Activated naive CD4-positive, alpha-beta T cell treated with anti-CD3 and anti-CD28 coated beads, Interleukin-2, amount 50 U/mL, for 72 hours (primary cell): Measurements from ENCODE around the gene GRHL1. TPM values are rescaled to one million over a fixed set of nuclear protein-coding genes. Genes with fewer than 3 reads are reported as not detected.
"Not testable (repeated sequence)": the region's sequence is repeated elsewhere in the genome, so short reads cannot be mapped to it uniquely, and the experiment has no call there.

ENCODE experiments used
- ATAC-seq, 2 donors: fragments of 150-1000 bp; cut with Tn5 transposase; 2 replicates each; pipeline ENCODE4 v1.10.0; 2021; ENCODE audit warnings: mild to moderate bottlenecking in 2 of 2, moderate library complexity in 2 of 2
- DNase-seq, 2 donors: peaks; one replicate each; pipeline ENCODE4 v3.0.0; 2021 to 2022; ENCODE audit warnings: low spot score in 2 of 2
- H3K27ac Mint-ChIP-seq, 2 donors: one replicate each; pipeline ENCODE4 v1.8.0; 2022; ENCODE audit warnings: mild to moderate bottlenecking in 2 of 2, mixed read lengths in 2 of 2
- H3K36me3 Mint-ChIP-seq, 2 donors: one replicate each; pipeline ENCODE4 v1.8.0; 2022; ENCODE audit warnings: mixed read lengths in 2 of 2
- H3K9me3 Mint-ChIP-seq, 2 donors: one replicate each; pipeline ENCODE4 v1.8.0; 2022; ENCODE audit warnings: mixed read lengths in 2 of 2
- total RNA-seq, 2 donors: library from RNA; stranded (reverse); gene quantifications; one replicate each; pipeline ENCODE4 v1.2.3, GENCODE V29; 2022

GRHL1 gene, protein sequence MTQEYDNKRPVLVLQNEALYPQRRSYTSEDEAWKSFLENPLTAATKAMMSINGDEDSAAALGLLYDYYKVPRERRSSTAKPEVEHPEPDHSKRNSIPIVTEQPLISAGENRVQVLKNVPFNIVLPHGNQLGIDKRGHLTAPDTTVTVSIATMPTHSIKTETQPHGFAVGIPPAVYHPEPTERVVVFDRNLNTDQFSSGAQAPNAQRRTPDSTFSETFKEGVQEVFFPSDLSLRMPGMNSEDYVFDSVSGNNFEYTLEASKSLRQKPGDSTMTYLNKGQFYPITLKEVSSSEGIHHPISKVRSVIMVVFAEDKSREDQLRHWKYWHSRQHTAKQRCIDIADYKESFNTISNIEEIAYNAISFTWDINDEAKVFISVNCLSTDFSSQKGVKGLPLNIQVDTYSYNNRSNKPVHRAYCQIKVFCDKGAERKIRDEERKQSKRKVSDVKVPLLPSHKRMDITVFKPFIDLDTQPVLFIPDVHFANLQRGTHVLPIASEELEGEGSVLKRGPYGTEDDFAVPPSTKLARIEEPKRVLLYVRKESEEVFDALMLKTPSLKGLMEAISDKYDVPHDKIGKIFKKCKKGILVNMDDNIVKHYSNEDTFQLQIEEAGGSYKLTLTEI
- total RNA-seq: under 1 TPM; 0.59 to 0.88 TPM

DNA sequence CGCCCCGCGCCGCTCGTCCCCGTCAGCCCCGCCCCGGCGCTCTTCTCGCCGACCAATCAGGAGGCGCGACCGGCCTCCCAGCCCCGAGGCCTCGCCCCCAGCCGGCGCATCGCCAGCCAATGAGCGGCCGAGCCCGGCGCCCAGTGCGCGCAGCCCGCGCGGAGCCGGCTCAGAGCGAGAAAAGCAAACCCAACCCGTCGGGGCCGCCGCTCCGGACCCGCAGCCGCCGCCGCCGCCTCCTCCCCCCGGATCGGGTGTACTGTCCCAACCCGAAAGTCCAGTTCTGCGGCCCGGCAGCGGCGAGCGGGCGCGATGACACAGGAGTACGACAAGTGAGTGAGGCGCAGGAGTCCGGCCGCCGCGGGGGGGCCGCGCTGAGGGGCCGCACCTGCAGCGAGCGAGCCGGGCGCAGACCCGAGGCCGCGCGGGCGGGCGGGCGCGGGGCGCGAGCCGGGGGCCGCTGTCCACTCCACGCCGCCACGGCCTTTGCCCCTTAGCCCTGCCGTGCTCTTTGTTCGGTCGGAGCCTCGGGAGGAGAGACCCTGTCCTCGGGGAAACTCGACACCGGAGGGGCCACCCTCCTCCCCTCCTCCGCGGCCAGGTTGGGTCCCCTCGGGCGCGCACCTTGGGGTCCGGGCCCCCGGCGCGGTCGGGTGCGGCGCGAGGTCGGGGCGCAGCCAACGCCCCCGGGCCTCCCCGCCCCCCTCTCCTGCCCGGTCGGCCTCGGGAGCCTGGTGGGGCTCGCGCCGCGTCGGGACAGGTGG, at the start of gene GRHL1:
GRHL1 (plus strand) TSS at position 172 of the 764 bp plus-strand sequence; CDS start at position 313, 141 bp downstream.
- no peak within 1 kb of the TSS for H3K27ac Mint-ChIP-seq
- H3K36me3 Mint-ChIP-seq: no peaks in the 10 kb centered on the region
- DNase-seq (peak; percentile 95), ATAC-seq (peak; percentile 96 to 97)
- H3K9me3 Mint-ChIP-seq: no peaks in the 10 kb centered on the region

DNA sequence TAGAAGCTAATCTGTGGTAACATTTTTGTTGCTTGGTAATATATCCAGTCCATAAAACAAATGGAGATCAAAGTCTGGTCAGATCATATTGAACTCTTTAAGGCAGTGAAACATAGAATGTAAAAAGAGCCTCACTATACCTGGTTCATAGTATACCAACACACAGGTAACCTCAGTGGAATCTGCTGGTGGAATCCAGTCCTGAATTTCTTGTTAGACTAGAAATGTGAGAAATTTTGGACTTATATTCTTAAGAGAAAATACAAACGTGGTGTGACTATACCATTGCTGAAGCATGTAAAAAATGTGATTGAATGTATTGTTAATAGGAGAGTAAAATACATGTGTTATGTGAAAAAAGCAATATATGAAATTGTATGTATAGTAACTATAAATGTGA, 46.1 kb upstream of the GRHL1 start:
- no peak for DNase-seq
- H3K9me3 Mint-ChIP-seq: no peaks in the 10 kb centered on the region
- H3K36me3 Mint-ChIP-seq: no peaks in the 10 kb centered on the region
- no peak overlapping the region for H3K27ac Mint-ChIP-seq
- no peak for ATAC-seq

DNA sequence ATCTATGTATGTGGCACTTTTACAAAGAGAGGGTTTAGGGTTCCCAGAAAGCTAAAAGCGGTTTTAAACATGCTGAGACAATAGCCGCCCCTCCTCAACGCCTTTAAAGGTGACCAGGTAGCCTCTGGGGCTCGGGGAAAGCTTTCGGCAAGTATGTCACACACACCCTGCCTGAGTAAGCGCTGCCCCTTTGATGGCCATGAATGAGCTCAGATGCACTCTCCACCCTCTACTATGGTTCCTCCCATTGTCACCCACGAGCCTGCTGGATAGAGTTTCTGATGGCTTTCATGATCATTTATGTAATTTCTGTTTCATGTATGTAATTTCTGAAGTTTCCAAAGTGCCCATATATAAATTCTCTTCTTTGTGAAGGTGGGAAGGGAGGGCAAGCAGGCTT, 44.1 kb upstream of the GRHL1 start:
- ATAC-seq: peak in 1 of 2 donors; percentile 88
- DNase-seq: no peak
- no peaks in the 10 kb centered on the region for H3K9me3 Mint-ChIP-seq

DNA sequence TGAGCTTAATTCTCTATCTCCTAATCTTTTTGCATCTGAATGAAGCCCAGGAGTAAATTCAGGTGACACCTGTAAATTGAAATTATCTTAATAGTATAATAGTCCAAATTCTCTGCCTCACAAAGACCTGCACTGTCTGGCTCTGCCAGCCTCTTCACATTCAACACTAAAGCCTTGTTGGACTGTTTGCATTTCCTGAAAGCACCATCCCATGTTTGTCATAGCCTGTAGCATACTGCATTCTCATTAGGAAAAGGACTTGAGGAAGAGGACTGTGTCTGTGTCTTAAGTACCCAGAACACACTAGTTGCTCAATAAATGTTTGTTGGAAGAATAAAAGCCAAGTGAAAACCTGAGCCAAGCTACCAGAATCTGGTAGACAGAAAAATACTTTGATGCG, 42.9 kb upstream of the GRHL1 start:
- no peaks in the 10 kb centered on the region for H3K9me3 Mint-ChIP-seq
- H3K36me3 Mint-ChIP-seq: peaks cover 5% of the 10 kb centered on the region in 2 donors
- ATAC-seq (no peak), DNase-seq (no peak)
- H3K27ac Mint-ChIP-seq: no peak overlapping the region

More for the DNA sequence above, 44.1 kb upstream of the GRHL1 start:
- no peak overlapping the region for H3K27ac Mint-ChIP-seq
- H3K36me3 Mint-ChIP-seq: no peaks in the 10 kb centered on the region

DNA sequence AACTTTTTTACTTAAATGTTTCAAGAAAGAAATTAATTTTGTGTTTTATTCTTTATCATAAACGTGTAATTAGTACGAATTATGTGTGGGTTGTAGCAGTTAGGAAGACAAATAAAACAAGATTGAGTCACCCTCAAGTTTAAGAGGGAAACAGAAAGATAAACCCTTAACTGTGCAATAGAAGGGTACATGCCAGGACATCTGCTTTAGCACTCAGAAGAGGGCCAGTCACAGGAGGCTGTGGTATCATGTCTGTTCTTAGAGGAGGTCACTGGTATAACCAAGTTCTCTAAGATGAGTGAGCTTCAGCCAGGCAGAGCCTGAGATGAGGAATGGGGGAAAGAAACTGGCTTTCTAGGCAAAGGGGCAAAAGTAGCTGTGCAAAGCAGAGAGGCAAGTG, 42.4 kb upstream of the GRHL1 start:
- Mint-ChIP-seq H3K27ac (peak overlapping the region in 1 of 2 donors; percentile 23), H3K36me3 (peaks cover 5 to 9% of the 10 kb centered on the region in 2 donors), H3K9me3 (no peaks in the 10 kb centered on the region)
- no peak for ATAC-seq
- no peak for DNase-seq

DNA sequence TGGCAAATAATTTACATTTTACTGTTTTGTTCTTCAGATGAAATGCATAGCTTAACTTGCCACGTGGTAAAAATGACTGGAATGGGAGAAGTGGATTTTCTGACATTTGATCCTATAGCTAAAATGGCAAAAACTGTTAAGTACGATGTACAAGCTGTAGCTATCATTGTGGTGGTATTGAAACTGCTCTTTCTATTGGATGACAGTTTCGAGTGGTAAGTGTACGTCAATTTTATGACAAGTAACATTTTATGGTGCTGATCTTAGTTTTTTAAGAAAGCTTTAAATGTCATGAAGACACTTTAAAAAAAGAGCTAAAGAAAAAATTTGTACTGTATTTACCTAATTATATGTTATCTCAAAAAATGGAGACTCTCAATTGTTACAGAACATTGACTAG, 40.8 kb upstream of the GRHL1 start:
- no peak for ATAC-seq
- peaks cover 9 to 18% of the 10 kb centered on the region in 2 donors for H3K36me3 Mint-ChIP-seq
- no peaks in the 10 kb centered on the region for H3K9me3 Mint-ChIP-seq
- H3K27ac Mint-ChIP-seq: no peak overlapping the region
- no peak for DNase-seq

DNA sequence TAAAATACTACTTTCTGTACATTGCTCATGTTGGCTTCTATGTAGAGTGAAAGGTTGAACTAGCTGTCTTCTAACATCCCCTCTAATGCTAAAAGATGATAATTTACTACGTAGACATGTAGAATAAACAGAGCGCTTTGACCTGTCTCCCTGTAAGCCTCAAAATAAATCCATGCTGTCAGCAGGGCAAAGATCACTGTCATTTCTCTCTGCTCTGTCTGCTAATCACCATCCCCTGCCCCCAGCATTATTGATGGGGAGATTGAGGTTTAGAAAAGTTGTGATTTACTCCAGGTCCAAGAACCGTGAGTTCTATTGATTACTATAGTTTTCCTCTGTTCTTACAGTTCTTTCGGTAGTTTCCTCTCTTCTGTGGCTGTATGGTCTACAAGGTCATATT, 39.0 kb upstream of the GRHL1 start:
- ATAC-seq: no peak
- Mint-ChIP-seq H3K27ac (no peak overlapping the region), H3K36me3 (peaks cover 9 to 18% of the 10 kb centered on the region in 2 donors), H3K9me3 (no peaks in the 10 kb centered on the region)
- no peak for DNase-seq

DNA sequence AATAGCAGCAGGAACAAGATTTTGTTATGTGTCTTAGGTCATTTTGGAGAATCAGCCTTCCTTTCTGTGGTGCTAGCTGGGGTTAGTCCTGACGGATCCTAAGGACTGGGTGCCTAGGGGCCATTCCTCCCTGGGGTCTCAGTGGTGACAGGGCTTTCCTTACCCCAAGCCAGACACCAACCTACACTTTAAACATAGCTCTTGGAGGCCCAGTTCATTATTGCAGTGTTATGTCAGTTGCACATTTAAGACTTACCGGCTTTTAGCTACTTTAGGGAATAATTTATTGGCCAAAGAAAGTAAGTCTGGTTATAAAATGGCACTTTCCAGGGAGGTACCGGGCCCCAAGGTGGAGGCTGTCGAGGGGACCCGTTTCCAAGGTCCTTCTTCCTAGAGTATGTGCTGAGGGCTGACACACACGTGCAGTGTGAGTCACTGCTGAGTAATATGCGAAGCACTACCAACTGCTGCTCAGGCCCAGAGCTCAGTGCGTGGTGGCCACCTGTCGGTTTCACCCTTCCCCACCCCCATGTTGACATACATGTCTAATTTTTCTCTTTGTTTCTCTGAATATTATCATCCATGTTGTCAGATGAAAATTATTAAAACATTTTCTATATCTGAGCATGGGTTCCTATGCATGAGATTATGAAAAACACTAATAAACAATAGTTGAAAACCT, 37.0 kb upstream of the GRHL1 start:
- DNase-seq (peak in 1 of 2 donors; percentile 46), ATAC-seq (peak; percentile 100)
- H3K36me3 Mint-ChIP-seq: peaks cover 9 to 18% of the 10 kb centered on the region in 2 donors
- peak overlapping the region; percentile 1 to 65 for H3K27ac Mint-ChIP-seq
- no peaks in the 10 kb centered on the region for H3K9me3 Mint-ChIP-seq

DNA sequence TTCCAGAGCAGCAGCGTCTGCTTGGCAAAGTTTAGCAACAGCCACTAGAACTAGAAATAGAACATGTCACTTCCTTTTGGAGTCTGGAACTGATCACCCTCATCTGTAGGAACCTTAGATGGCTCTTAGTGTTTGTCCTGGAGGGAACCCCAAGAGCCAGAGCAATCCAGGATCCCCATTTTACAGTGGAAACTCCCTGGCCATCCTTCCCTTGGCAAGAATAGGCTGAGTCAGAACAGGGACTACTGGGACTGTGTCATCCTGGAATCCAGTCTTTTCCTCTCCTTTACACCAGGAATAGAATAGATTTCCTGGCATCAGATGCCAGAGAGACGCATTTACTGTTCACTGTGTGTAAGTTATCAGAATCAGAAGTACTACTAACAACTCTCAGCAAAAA, 33.2 kb upstream of the GRHL1 start:
- H3K36me3 Mint-ChIP-seq: peaks cover 4 to 17% of the 10 kb centered on the region in 2 donors
- DNase-seq (no peak), ATAC-seq (no peak)
- no peaks in the 10 kb centered on the region for H3K9me3 Mint-ChIP-seq
- no peak overlapping the region for H3K27ac Mint-ChIP-seq

DNA sequence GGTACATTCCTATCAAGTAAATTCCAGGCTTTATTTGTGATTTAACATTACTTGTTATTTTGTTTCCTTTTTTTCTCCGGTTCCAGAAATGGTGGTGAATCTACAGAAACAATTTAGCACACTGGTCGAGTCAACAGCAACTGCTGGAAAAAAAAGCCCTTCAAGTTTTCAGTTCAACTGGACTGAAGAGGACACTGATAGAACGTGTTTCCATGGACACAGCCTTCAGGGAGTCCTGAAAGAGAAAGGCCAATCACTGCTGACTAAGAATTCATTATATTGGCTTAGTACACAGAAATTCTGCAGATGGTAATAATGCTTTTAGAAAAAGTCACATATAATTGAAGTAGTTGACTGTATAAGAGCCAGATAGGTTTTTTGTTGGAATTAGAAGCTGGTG, 32.0 kb upstream of the GRHL1 start:
- Mint-ChIP-seq H3K9me3 (no peaks in the 10 kb centered on the region), H3K27ac (no peak overlapping the region), H3K36me3 (peaks cover 4 to 6% of the 10 kb centered on the region in 2 donors)
- ATAC-seq (no peak), DNase-seq (no peak)

DNA sequence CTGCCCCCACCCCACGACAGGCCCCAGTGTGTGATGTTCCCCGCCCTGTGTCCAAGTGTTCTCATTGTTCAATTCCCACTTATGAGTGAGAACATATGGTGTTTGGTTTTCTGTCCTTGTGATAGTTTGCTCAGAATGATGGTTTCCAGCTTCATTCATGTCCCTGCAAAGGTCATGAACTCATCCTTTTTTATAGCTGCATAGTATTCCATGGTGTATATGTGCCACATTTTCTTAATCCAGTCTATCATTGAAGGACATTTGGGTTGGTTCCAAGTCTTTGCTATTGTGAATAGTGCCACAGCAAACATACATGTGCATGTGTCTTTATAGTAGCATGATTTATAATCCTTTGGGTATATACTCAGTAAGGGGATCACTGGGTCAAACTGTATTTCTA, 24.5 kb upstream of the GRHL1 start:
- not testable (repeated sequence) for H3K9me3 Mint-ChIP-seq, H3K27ac Mint-ChIP-seq, DNase-seq, ATAC-seq
- H3K36me3 Mint-ChIP-seq: peaks cover 12 to 19% of the 10 kb centered on the region in 2 donors

DNA sequence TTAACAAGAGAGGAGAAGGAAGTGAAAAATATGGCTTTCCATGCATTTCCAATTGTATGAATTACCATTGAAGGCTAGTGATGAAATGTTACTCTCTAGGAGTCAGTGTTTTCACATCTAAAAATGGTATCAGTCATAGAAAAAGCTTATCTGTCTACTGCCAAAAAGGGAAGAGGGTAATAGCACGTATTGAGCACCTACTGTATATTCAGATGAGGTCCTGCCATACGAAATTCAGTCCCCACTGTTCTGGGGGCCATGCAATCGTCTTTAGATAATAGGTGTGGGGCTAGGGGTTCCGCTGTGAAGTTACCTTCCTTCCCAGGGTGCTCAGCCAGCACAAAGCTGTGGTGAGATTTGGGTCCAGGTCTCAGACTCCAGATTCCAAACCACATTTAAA, 14.2 kb upstream of the GRHL1 start:
- H3K27ac Mint-ChIP-seq: no peak overlapping the region
- H3K9me3 Mint-ChIP-seq: no peaks in the 10 kb centered on the region
- ATAC-seq (no peak), DNase-seq (no peak)
- peaks cover 2 to 8% of the 10 kb centered on the region in 2 donors for H3K36me3 Mint-ChIP-seq

DNA sequence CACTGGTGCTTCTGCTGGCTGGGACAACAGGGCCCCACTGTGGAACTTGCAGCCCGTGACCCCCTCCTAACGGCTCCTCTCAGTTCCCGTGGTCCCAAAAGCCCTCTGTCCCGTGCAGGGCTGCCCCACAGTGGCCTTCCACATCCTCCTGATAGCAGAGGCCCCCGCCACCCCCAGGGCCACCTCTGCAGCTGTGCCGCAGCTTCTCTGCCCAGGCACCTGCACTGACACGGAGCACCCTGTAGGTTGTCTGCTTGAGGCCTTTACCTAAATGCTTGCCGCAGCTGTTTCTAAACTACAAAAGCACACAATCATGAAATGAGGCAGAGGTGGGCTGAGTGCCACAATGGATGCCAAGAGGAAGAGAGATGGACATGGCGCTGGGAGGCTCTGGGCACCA, 13.5 kb upstream of the GRHL1 start:
- H3K36me3 Mint-ChIP-seq: peaks cover 0 to 6% of the 10 kb centered on the region in 2 donors
- no peak for DNase-seq
- no peak for ATAC-seq
- no peaks in the 10 kb centered on the region for H3K9me3 Mint-ChIP-seq
- no peak overlapping the region for H3K27ac Mint-ChIP-seq

DNA sequence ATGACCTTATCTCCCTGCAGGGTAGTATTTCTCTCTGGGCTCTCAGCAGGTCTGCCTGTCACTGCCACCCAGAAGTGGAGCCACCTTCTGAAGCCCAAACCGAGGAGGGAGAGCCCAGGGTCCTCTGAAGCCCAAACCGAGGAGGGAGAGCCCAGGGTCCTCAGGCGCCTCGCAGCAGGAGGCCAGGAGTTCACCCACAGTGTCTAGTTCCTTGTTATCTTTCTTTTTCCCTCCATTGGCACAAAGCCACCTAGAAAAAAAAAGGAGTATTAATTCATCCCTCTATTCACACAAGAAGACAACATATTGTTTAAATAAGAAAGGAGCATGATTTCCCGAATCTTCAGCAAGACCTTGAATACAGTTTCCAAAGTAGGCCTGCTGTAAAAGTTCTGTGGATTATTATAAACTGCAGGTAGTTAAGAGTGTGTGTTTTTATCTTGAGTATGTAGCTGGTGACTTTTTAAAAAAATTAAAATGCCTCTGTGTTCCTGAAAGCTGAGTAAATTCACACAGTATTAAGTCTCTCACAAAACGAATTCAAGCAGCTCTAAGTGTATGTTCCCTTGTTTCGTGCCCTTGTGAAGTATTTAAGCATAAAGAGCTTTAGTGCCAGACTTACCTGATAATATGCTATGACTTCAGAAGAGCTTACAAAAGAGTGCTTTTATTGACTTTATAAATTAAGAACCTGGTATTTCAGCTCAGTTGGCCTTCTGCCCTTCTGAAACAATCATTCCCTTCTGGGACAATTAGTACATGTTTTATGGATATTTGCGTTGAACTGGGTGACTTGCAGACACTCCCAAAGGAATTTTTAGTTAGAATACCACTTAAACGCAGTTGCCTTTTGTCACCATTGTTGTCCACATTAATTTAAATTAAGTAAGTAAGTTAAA, 11.7 kb upstream of the GRHL1 start:
- Mint-ChIP-seq H3K27ac (no peak overlapping the region), H3K9me3 (no peaks in the 10 kb centered on the region), H3K36me3 (no peaks in the 10 kb centered on the region)
- ATAC-seq: no peak
- no peak for DNase-seq

DNA sequence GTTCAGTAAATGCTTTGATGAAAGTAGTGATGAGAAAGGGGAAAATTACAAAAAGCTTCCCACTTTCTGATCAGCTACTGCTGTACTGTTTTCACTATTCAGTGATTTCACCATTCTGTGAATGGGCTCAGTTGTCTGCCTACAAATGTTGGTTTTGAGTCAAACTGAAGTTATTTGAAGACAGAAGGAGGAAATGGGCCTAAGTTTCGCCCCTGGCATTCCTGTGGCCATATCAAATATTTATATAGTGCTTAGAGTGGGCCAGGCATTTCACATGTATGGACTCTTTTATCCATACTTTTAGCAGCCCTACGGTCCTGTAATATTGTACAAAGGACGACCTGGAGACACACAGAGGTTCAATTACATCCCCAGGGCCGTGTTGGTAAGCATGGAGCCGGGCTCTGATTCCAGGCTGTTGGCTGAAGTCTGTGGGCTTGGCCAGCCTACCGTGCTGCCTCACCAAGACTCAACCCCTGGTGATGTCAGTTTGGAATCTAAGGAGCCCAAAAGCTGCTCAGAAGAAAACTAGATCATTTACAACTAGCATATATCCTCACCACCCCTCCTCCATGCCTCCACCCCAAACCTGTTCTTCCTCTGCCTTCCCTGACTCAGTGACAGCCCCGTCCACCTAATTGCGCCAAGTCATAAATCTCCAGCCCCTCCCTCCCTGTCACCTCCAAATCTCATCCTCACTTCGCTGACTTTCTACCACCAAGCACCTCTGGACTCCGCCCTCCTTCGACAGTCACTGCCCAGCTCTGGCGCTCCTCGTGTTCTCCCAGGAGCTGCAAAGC, 10.1 kb upstream of the GRHL1 start:
- no peaks in the 10 kb centered on the region for H3K36me3 Mint-ChIP-seq
- no peaks in the 10 kb centered on the region for H3K9me3 Mint-ChIP-seq
- DNase-seq: no peak
- peak in 1 of 2 donors; percentile 75 for ATAC-seq
- peak overlapping the region in 1 of 2 donors; percentile 8 for H3K27ac Mint-ChIP-seq
